SK-N-SH (cell line): ENCODE measurements around the gene ATXN10. TPM values are rescaled to one million over a fixed set of nuclear protein-coding genes. Genes with fewer than 3 reads are reported as not detected.

Experiments
- CTCF ChIA-PET: fragments of 300-600, 350-600 bp; formaldehyde crosslinking; extraction: SDS; loops from one replicate; lab custom pipeline; 2021; lab: Yijun Ruan, JAX
- POLR2A ChIA-PET: fragments of 350-600 bp; sonication (Branson Sonifier 250); formaldehyde crosslinking; extraction: SDS; loops from one replicate; lab custom pipeline; 2020; ENCODE audit warnings: antibody characterized with exemption, inconsistent platforms; lab: Yijun Ruan, JAX
- DNase-seq: peaks from one replicate; pipeline ENCODE4 v3.0.0; 2012
- H2AFZ ChIP-seq: fragments of 200-600 bp; sonication (generic); 2 replicates; pipeline ENCODE4 v1.8.1; 2016; ENCODE audit warnings: antibody characterized with exemption, mild to moderate bottlenecking, low read depth
- H3F3A ChIP-seq: fragments of 200-600 bp; sonication (generic); replicated peaks from 2 replicates; pipeline ENCODE3; 2016; ENCODE audit warnings: antibody characterized with exemption, mild to moderate bottlenecking; ENCODE audit not compliant: insufficient read depth
- H3K27ac ChIP-seq, 2 experiments: fragments of 200-500 bp in 1 of 2; fragments of 200-600 bp in 1 of 2; sonication (Bioruptor generic) in 1 of 2; sonication (generic), shearing (Covaris generic) in 1 of 2; 2 replicates each; pipeline versions ENCODE4 v1.5.1 to v1.6.1; 2014 to 2016; ENCODE audit warnings: low read depth in 2 of 2, inconsistent platforms in 1 of 2, low read length in 1 of 2, mild to moderate bottlenecking in 1 of 2, mixed read lengths in 1 of 2
- H3K27me3 ChIP-seq: fragments of 200-600 bp; sonication (generic), shearing (Covaris generic); 2 replicates; pipeline ENCODE4 v1.6.1; 2016; ENCODE audit warnings: mixed run types; ENCODE audit not compliant: insufficient read depth
- H3K36me3 ChIP-seq, 2 experiments: fragments of 200-500 bp in 1 of 2; fragments of 200-600 bp in 1 of 2; sonication (Bioruptor generic) in 1 of 2; sonication (generic) in 1 of 2; replicated peaks in 1 of 2; 2 replicates each; pipeline versions ENCODE3 to v1.5.1; 2014 to 2016; ENCODE audit warnings: low read length in 1 of 2, mild to moderate bottlenecking in 1 of 2; ENCODE audit not compliant: insufficient read depth in 2 of 2, control insufficient read depth in 1 of 2
- H3K4me1 ChIP-seq, 2 experiments: fragments of 200-500 bp in 1 of 2; fragments of 200-600 bp in 1 of 2; sonication (Bioruptor generic) in 1 of 2; sonication (generic), shearing (Covaris generic) in 1 of 2; 2 replicates each; pipeline versions ENCODE4 v1.5.1 to v1.6.1; 2014 to 2016; ENCODE audit warnings: low read depth in 1 of 2, low read length in 1 of 2, mixed run types in 1 of 2; ENCODE audit not compliant: insufficient read depth in 2 of 2, control insufficient read depth in 1 of 2
- H3K4me2 ChIP-seq: fragments of 200-600 bp; sonication (generic), shearing (Covaris generic); 2 replicates; pipeline ENCODE4 v1.6.1; 2017; ENCODE audit warnings: mixed run types
- H3K4me3 ChIP-seq, 2 experiments: fragments of 200-500 bp in 1 of 2; fragments of 200-600 bp in 1 of 2; sonication (Bioruptor generic) in 1 of 2; sonication (generic), shearing (Covaris generic) in 1 of 2; 2 replicates each; pipeline versions ENCODE4 v1.5.1 to v1.8.1; 2014 to 2016; ENCODE audit warnings: low read depth in 2 of 2, inconsistent platforms in 1 of 2, low read length in 1 of 2, mild to moderate bottlenecking in 1 of 2, mixed read lengths in 1 of 2, moderate library complexity in 1 of 2
- H3K79me2 ChIP-seq: fragments of 200-600 bp; sonication (generic); 2 replicates; pipeline ENCODE4 v1.8.1; 2017; ENCODE audit warnings: mild to moderate bottlenecking; ENCODE audit not compliant: insufficient read depth
- H3K9ac ChIP-seq: fragments of 200-600 bp; sonication (generic); 2 replicates; pipeline ENCODE4 v1.6.1; 2017; ENCODE audit warnings: mixed run types
- H3K9me2 ChIP-seq: fragments of 200-600 bp; sonication (generic); 2 replicates; pipeline ENCODE4 v1.6.1; 2017; ENCODE audit warnings: mixed run types
- H3K9me3 ChIP-seq: fragments of 200-600 bp; sonication (generic); 2 replicates; pipeline ENCODE4 v1.6.1; 2017; ENCODE audit warnings: mixed run types, mild to moderate bottlenecking, moderate library complexity
- H4K20me1 ChIP-seq: fragments of 200-600 bp; sonication (generic); 2 replicates; pipeline ENCODE4 v1.6.1; 2017; ENCODE audit warnings: mild to moderate bottlenecking, mixed run types; ENCODE audit not compliant: insufficient read depth
- EZH2phosphoT487 ChIP-seq: fragments of 200-600 bp; sonication (generic); IDR thresholded peaks from 2 replicates; pipeline ENCODE4 v1.6.1; 2017; ENCODE audit warnings: low read depth, mixed run types, mild to moderate bottlenecking, antibody characterized with exemption, moderate library complexity, borderline replicate concordance
- FOXJ3 ChIP-seq: sonication (generic); formaldehyde crosslinking; IDR thresholded peaks from 2 replicates; pipeline ENCODE4 v1.5.1; 2020; ENCODE audit warnings: mild to moderate bottlenecking, missing genetic modification reagents
- IRF3 ChIP-seq: fragments of 150-350 bp; IDR thresholded peaks from 2 replicates; pipeline ENCODE4 v1.6.1; 2016; ENCODE audit warnings: mild to moderate bottlenecking, low read depth, low read length
- JUND ChIP-seq: IDR thresholded peaks from 2 replicates; pipeline ENCODE4 v1.4.0; 2012
- NFIC ChIP-seq: IDR thresholded peaks from 2 replicates; pipeline ENCODE4 v1.4.0; 2012; ENCODE audit warnings: borderline replicate concordance
- NRF1 ChIP-seq: IDR thresholded peaks from 2 replicates; pipeline ENCODE4 v1.6.1; 2012; ENCODE audit warnings: low read depth, mild to moderate bottlenecking, low read length
- RAD21 ChIP-seq: IDR thresholded peaks from 2 replicates; pipeline ENCODE4 v1.6.1; 2012; ENCODE audit warnings: mild to moderate bottlenecking, low read length
- RCOR1 ChIP-seq: fragments of 150-350 bp; IDR thresholded peaks from 2 replicates; pipeline ENCODE4 v1.6.1; 2017; ENCODE audit warnings: antibody characterized with exemption, low read length
- RFX5 ChIP-seq: IDR thresholded peaks from 2 replicates; pipeline ENCODE4 v1.6.1; 2012; ENCODE audit warnings: mild to moderate bottlenecking, improper control_type of control experiment, low read length
- RXRA ChIP-seq: IDR thresholded peaks from 2 replicates; pipeline ENCODE4 v1.4.0; 2012; ENCODE audit warnings: low read depth, mild to moderate bottlenecking, borderline replicate concordance
- SMC3 ChIP-seq: IDR thresholded peaks from 2 replicates; pipeline ENCODE4 v1.6.1; 2012; ENCODE audit warnings: low read depth, low read length, improper control_type of control experiment
- TAF1 ChIP-seq: IDR thresholded peaks from 2 replicates; pipeline ENCODE4 v1.6.1; 2012; ENCODE audit warnings: low read depth, mild to moderate bottlenecking, low read length, moderate library complexity, borderline replicate concordance
- TCF12 ChIP-seq: IDR thresholded peaks from 2 replicates; pipeline ENCODE4 v1.4.0; 2012
- WGBS: methylation state at CpG from one replicate; pipeline ENCODE4 v1.1.6; 2017; ENCODE audit warnings: low lambda C conversion rate; 5-methylcytosine and 5-hydroxymethylcytosine counted together
- polyA plus RNA-seq, 3 experiments: library from polyadenylated mRNA; depleted of rRNA; stranded (reverse); fragments of >200 nt; gene quantifications; 2 replicates each; pipeline ENCODE4 v1.2.3, GENCODE V29; 2012
- TF ChIP-seq, protein P1 (sequence below): IDR thresholded peaks from 2 replicates; pipeline ENCODE4 v1.4.0; 2012; ENCODE audit warnings: low read depth, borderline replicate concordance
- TF ChIP-seq, protein P2 (sequence below): IDR thresholded peaks from 2 replicates; pipeline ENCODE4 v1.4.0; 2012; ENCODE audit warnings: low read depth, borderline replicate concordance
- TF ChIP-seq, protein P3 (sequence below): IDR thresholded peaks from 2 replicates; pipeline ENCODE4 v1.4.0; 2012; ENCODE audit warnings: low read depth

ATXN10 gene
- polyA plus RNA-seq, 1 of the 3 experiments (the other 2 are of a cell fraction): 202 TPM

- H3K4me3 ChIP-seq: no peak overlapping the region
- ChIA-PET CTCF (no interaction called here), POLR2A (no interaction called here)
- TF ChIP-seq RFX5: no peak
- TF ChIP-seq SMC3: no peak
- TF ChIP-seq EZH2phosphoT487: no peak
- TF ChIP-seq RXRA: no peak
- TF ChIP-seq IRF3: no peak
- TF ChIP-seq, protein P1, sequence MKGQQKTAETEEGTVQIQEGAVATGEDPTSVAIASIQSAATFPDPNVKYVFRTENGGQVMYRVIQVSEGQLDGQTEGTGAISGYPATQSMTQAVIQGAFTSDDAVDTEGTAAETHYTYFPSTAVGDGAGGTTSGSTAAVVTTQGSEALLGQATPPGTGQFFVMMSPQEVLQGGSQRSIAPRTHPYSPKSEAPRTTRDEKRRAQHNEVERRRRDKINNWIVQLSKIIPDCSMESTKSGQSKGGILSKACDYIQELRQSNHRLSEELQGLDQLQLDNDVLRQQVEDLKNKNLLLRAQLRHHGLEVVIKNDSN: no peak
- TF ChIP-seq NFIC: no peak
- TF ChIP-seq JUND: no peak
- TF ChIP-seq, protein P2, sequence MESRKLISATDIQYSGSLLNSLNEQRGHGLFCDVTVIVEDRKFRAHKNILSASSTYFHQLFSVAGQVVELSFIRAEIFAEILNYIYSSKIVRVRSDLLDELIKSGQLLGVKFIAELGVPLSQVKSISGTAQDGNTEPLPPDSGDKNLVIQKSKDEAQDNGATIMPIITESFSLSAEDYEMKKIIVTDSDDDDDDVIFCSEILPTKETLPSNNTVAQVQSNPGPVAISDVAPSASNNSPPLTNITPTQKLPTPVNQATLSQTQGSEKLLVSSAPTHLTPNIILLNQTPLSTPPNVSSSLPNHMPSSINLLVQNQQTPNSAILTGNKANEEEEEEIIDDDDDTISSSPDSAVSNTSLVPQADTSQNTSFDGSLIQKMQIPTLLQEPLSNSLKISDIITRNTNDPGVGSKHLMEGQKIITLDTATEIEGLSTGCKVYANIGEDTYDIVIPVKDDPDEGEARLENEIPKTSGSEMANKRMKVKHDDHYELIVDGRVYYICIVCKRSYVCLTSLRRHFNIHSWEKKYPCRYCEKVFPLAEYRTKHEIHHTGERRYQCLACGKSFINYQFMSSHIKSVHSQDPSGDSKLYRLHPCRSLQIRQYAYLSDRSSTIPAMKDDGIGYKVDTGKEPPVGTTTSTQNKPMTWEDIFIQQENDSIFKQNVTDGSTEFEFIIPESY: no peak
- no peak for TF ChIP-seq TCF12
- TF ChIP-seq, protein P3, sequence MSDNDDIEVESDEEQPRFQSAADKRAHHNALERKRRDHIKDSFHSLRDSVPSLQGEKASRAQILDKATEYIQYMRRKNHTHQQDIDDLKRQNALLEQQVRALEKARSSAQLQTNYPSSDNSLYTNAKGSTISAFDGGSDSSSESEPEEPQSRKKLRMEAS: no peak
- no peak for TF ChIP-seq RAD21
- no peak for TF ChIP-seq FOXJ3
- no peak for TF ChIP-seq TAF1
- TF ChIP-seq NRF1: no peak
- TF ChIP-seq RCOR1: no peak
- peaks cover 67% of the 10 kb centered on the region for H3K79me2 ChIP-seq
- peaks cover 3% of the 10 kb centered on the region for H3F3A ChIP-seq
- no peaks in the 10 kb centered on the region for H3K27me3 ChIP-seq
- WGBS: 100% methylated on average over 1 of the region's 1 CpG
- no peak for DNase-seq
- no peak overlapping the region for H3K4me2 ChIP-seq
- H4K20me1 ChIP-seq: peaks cover 36% of the 10 kb centered on the region
- no peaks in the 10 kb centered on the region for H3K9me3 ChIP-seq
- H3K4me1 ChIP-seq: peaks cover 0 to 10% of the 10 kb centered on the region in 2 experiments; a peak in 3 of 4 replicates
- H3K9me2 ChIP-seq: no peaks in the 10 kb centered on the region
- H3K9ac ChIP-seq: no peak overlapping the region
- no peak overlapping the region for H3K27ac ChIP-seq
- peaks cover 16 to 46% of the 10 kb centered on the region in 2 experiments for H3K36me3 ChIP-seq
- H2AFZ ChIP-seq: no peak overlapping the region
Measured at GRCh38 chr22:45775062-45775461, 103.4 kb downstream of the ATXN10 start.
